Measurements from ENCODE around the gene AVPR1B. TPM values are rescaled to one million over a fixed set of nuclear protein-coding genes. Genes with fewer than 3 reads are reported as not detected.

The AVPR1B gene
- total RNA-seq, 4 donors from 2014 or later: not detected

GRCh38 chr1:206087091-206087490 lies 30.1 kb downstream of the AVPR1B start:
- DNase-seq (ENCODE audit: low spot score in 2 of 2): no peak
- no peak overlapping the region for H3K4me3 ChIP-seq (ENCODE audit: low read depth, poor library complexity, severe bottlenecking)
- intact Hi-C loops (cut with DNase I; ENCODE audit: low total_unique reads): no loop called here
- WGBS, 2 donors: 88 to 89% methylated on average over 3 of the region's 3 CpGs
- no peak for TF ChIP-seq POLR2A (IDR thresholded peaks at IDR 0.05)
- TF ChIP-seq, protein P1, sequence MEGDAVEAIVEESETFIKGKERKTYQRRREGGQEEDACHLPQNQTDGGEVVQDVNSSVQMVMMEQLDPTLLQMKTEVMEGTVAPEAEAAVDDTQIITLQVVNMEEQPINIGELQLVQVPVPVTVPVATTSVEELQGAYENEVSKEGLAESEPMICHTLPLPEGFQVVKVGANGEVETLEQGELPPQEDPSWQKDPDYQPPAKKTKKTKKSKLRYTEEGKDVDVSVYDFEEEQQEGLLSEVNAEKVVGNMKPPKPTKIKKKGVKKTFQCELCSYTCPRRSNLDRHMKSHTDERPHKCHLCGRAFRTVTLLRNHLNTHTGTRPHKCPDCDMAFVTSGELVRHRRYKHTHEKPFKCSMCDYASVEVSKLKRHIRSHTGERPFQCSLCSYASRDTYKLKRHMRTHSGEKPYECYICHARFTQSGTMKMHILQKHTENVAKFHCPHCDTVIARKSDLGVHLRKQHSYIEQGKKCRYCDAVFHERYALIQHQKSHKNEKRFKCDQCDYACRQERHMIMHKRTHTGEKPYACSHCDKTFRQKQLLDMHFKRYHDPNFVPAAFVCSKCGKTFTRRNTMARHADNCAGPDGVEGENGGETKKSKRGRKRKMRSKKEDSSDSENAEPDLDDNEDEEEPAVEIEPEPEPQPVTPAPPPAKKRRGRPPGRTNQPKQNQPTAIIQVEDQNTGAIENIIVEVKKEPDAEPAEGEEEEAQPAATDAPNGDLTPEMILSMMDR (IDR thresholded peaks at IDR 0.05): no peak

DNA sequence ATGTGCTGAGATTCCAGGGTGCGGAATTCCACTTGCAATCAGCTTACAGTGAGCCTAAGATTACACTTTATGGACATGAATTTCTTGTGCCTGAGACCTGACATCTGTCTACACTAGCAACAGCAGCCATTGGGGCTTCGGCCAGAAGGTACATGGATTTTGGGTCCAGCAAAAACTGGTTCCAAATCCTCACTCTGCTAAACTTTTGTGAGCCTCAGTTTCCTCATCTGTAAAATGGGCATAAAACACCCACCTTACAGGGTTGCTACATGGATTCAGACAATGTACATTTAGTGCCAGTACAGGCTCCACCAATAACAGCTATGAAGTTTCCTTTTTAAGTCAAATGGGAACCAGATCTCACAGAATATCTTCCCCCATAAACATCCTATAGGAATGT lies 33.4 kb downstream of the AVPR1B start:
- 90 to 98% methylated on average over 2 of the region's 2 CpGs for WGBS, 2 donors
- no peak for TF ChIP-seq POLR2A (IDR thresholded peaks at IDR 0.05)
- TF ChIP-seq, protein P1 (IDR thresholded peaks at IDR 0.05): no peak
- no peak for DNase-seq (ENCODE audit: low spot score in 2 of 2)
- H3K4me3 ChIP-seq (ENCODE audit: low read depth, poor library complexity, severe bottlenecking): no peak overlapping the region
- intact Hi-C loops (cut with DNase I; ENCODE audit: low total_unique reads): no loop called here

DNA sequence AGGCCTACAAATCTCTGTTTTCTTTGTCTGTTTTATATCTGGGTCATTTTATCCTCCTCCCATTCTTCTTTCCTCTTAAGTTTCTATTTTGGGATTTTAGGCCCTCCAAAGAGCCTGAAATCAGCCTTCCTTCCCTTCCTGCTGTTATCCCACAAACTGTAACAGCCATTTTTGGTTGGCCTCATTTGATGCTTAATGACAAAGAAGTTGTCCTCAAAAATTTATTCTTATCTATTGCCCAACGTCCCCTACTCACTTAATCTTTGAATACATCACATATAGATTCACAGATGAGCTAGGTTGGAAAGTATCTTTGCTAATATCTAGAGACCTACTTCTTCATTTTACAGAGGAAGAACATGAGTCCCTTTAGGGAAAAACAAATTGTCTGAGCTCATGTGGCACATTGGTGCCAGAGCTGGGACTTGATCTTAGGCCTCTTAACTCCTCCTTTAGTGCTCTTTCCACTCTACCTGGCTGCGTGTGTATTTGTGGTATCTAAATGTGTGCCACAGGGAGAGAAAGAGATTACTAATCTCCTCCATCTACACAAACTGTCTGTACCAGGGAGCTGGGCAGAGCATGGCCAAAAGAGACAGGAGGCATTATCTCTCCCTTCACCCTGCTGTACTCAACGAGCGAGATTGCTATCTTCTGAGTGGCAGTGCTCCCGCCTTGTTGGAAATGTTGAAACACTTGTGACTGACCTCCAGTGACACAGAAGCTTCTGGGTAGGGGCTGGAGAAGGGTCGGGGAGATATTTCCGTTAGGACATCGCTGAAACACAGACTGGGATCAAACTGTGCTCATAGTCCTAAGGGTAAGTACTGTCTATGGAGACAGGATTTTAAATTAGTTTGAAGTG lies 34.1 kb downstream of the AVPR1B start:
- TF ChIP-seq, protein P1 (IDR thresholded peaks at IDR 0.05): no peak
- no peak for TF ChIP-seq POLR2A (IDR thresholded peaks at IDR 0.05)
- WGBS, 2 donors: 62 to 75% methylated on average over 8 of the region's 8 CpGs
- no peak overlapping the region for H3K4me3 ChIP-seq (ENCODE audit: low read depth, poor library complexity, severe bottlenecking)
- intact Hi-C loops (cut with DNase I; ENCODE audit: low total_unique reads): no loop called here
- DNase-seq (ENCODE audit: low spot score in 2 of 2): no peak

GRCh38 chr1:206081856-206082255 lies 35.3 kb downstream of the AVPR1B start:
- 77 to 83% methylated on average over 5 of the region's 5 CpGs for WGBS, 2 donors
- TF ChIP-seq, protein P1 (IDR thresholded peaks at IDR 0.05): no peak
- TF ChIP-seq POLR2A (IDR thresholded peaks at IDR 0.05): no peak
- no peak for DNase-seq (ENCODE audit: low spot score in 2 of 2)
- intact Hi-C loops (cut with DNase I; ENCODE audit: low total_unique reads): no loop called here
- H3K4me3 ChIP-seq (ENCODE audit: low read depth, poor library complexity, severe bottlenecking): no peak overlapping the region

DNA sequence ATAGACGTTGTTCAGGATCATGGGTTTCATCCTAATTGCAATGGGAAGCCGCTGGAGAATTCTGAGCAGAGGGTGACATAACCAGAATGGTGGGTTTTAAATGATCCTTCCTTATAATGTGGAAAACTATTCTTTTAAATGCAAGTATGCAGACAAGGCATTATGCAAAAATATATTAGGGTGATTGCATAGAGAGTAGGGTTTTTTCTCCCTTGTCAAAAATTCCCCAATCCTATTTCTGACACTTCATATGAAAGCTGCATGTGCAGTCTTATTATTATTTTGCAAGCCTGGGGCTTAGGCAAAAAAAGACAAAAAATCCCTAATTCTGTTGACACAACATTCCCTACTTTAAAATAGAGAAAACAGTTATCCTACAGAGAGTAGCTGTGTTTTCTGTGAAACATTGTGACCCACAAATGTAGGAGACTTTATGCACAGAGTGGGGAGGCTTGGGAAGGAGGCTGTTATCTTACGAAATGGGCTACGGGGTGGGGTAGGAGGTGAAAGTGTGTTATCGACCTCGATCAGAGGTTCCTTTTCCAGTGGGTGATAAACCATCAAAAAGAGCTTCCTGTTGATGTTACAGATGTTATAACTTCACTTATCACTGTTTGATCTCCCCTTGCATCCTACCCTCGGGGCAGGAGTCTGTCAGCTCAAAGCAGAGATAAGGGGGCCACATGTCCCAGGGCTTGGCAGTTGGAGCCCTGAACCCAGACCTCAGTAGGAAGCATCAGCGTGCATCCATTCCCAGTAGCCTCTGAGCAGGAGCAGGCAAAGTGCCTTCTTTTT lies 37.0 kb downstream of the AVPR1B start:
- DNase-seq (ENCODE audit: low spot score in 2 of 2): no peak
- H3K4me3 ChIP-seq (ENCODE audit: low read depth, poor library complexity, severe bottlenecking): no peak overlapping the region
- TF ChIP-seq POLR2A (IDR thresholded peaks at IDR 0.05): no peak
- TF ChIP-seq, protein P1 (IDR thresholded peaks at IDR 0.05): no peak
- intact Hi-C loops (cut with DNase I; ENCODE audit: low total_unique reads): no loop called here
- 46 to 53% methylated on average over 8 of the region's 8 CpGs for WGBS, 2 donors

All from lower leg skin (tissue), 4 donors.